ENCODE measurements around the gene TRIM37.

Gene TRIM37

GRCh38 chr17:58932956-58933355 lies 173.7 kb downstream of the TRIM37 start:
- DNase-seq (ENCODE audit: low spot score): no peak

Data from Ammon's horn (tissue), 1 donor.